ENCODE results near the gene DSPP. TPM values are rescaled to one million over a fixed set of nuclear protein-coding genes. Genes with fewer than 3 reads are reported as not detected.
A peak's percentile ranks its signal among the peaks of the same experiment; 100 is the strongest.

DSPP gene
- total RNA-seq, 1 experiment from 2014 or later: not detected

GRCh38 chr4:87580057-87580456, 28.3 kb upstream of the DSPP start:
- H3K79me1 ChIP-seq (ENCODE audit: insufficient read depth, low read depth, low read length, poor library complexity, severe bottlenecking): no peaks in the 10 kb centered on the region
- H2BK120ac ChIP-seq (ENCODE audit: low read depth, low read length, poor library complexity, severe bottlenecking): no peak overlapping the region
- no peak overlapping the region for H2BK12ac ChIP-seq (ENCODE audit: insufficient read length, low read depth, low read length)
- H4K8ac ChIP-seq (replicated peaks; ENCODE audit: insufficient read length, low read depth, low read length): no peak overlapping the region
- no peak overlapping the region for H2BK5ac ChIP-seq (ENCODE audit: insufficient read length, low read length)
- no peak overlapping the region for H3K9ac ChIP-seq (ENCODE audit: extremely low read depth, insufficient read length, low read length)
- H4K91ac ChIP-seq (ENCODE audit: insufficient read length, low read depth, low read length): no peak overlapping the region
- no peaks in the 10 kb centered on the region for H3K36me3 Mint-ChIP-seq (ENCODE audit: insufficient read depth in 1 of 3, low read depth in 3 of 3)
- peak; percentile 45 for DNase-seq
- H3K18ac ChIP-seq (ENCODE audit: insufficient read length, low read depth, low read length): no peak overlapping the region
- no peaks in the 10 kb centered on the region for H3K27me3 Mint-ChIP-seq (ENCODE audit: low read depth)
- no peak overlapping the region for H2AK5ac ChIP-seq (ENCODE audit: insufficient read length, low read length)
- H3K27ac ChIP-seq (ENCODE audit: insufficient read length, low read depth, low read length): no peak overlapping the region
- no peaks in the 10 kb centered on the region for H3K79me2 ChIP-seq (ENCODE audit: insufficient read depth, low read length)
- no peaks in the 10 kb centered on the region for H4K20me1 ChIP-seq (ENCODE audit: control insufficient read depth, insufficient read depth, insufficient read length)
- H3K4me2 ChIP-seq (ENCODE audit: insufficient read depth, insufficient read length, low read length): no peak overlapping the region
- no peak overlapping the region for H3K56ac ChIP-seq (ENCODE audit: insufficient read length, low read depth, low read length)
- H3K9me3 ChIP-seq (ENCODE audit: control insufficient read depth, low read depth, low read length): no peaks in the 10 kb centered on the region
- H4K5ac ChIP-seq (ENCODE audit: insufficient read length, low read depth, low read length): no peak overlapping the region
- no peak overlapping the region for H3K23ac ChIP-seq (ENCODE audit: insufficient read length, low read depth, low read length)
- H3K9me3 Mint-ChIP-seq: no peaks in the 10 kb centered on the region
- H3K14ac ChIP-seq (ENCODE audit: insufficient read depth, low read length): no peak overlapping the region
- no peak overlapping the region for H2BK15ac ChIP-seq (ENCODE audit: low read depth, low read length)
- no peak overlapping the region for H2AFZ ChIP-seq (ENCODE audit: low read length)
- no peaks in the 10 kb centered on the region for H3K4me1 ChIP-seq (ENCODE audit: insufficient read depth, low read length)
- H3T11ph ChIP-seq (ENCODE audit: low read length): no peak overlapping the region
- H3K23me2 ChIP-seq (ENCODE audit: insufficient read length, low read depth, low read length, poor library complexity, severe bottlenecking): no peaks in the 10 kb centered on the region
- H3K4ac ChIP-seq (ENCODE audit: low read depth, low read length): no peak overlapping the region
- H3K4me3 Mint-ChIP-seq: no peak overlapping the region
- H2BK20ac ChIP-seq (ENCODE audit: low read depth, low read length, poor library complexity, severe bottlenecking): no peak overlapping the region
- H3K4me1 Mint-ChIP-seq: peaks cover 0 to 14% of the 10 kb centered on the region in 2 experiments; a peak in 1 of 4 replicates
- no CpG with 5 or more reads among the region's 3 CpGs for WGBS (ENCODE audit: extremely low coverage, insufficient read length, low lambda C conversion rate)
- TF ChIP-seq CTCF (conservative IDR thresholded peaks at IDR 0.05): no peak
- H3K27ac Mint-ChIP-seq: peak overlapping the region; percentile 9 to 91 (median 36); a peak in 3 of 7 replicates
- H3K27me3 ChIP-seq (ENCODE audit: insufficient read depth, low read length): no peaks in the 10 kb centered on the region
